HG03342 (cell line): ENCODE measurements around the gene OR10AD1.
"Not testable (repeated sequence)": the region's sequence is repeated elsewhere in the genome, so short reads cannot be mapped to it uniquely, and the experiment has no call there.

Source experiments
- ATAC-seq: cut with Tn5 transposase; IDR thresholded peaks from one replicate; pipeline ENCODE4 v1.9.1; 2021; ENCODE audit warnings: mild to moderate bottlenecking, moderate library complexity; ENCODE audit not compliant: unreplicated experiment

Gene OR10AD1

GRCh38 chr12:48163150-48163747, 39.8 kb downstream of the OR10AD1 start:
- ATAC-seq: no peak

- no peak for ATAC-seq
These were observed 42.3 kb downstream of the OR10AD1 start for GRCh38 chr12:48160807-48161206.

- no peak for ATAC-seq
These were observed 43.0 kb downstream of the OR10AD1 start for GRCh38 chr12:48160046-48160445.

GRCh38 chr12:48157889-48158370, 45.2 kb downstream of the OR10AD1 start:
- ATAC-seq: no peak

GRCh38 chr12:48157018-48157888, 45.8 kb downstream of the OR10AD1 start, which contains the start of gene ASB8:
Gene ASB8, minus strand, starts transcription at chr12:48157515. Its CDS starts 4,019 bp downstream, at chr12:48153496.
- ATAC-seq: peak; percentile 88

GRCh38 chr12:48156652-48157017, 46.5 kb downstream of the OR10AD1 start:
- no peak for ATAC-seq

- not testable (repeated sequence) for ATAC-seq
These were observed 47.3 kb downstream of the OR10AD1 start for GRCh38 chr12:48155786-48156185.
